Keratinocyte (primary cell): ENCODE measurements around the gene SPATA32.

Experiments used
- EZH2 ChIP-seq: IDR thresholded peaks from one replicate; pipeline ENCODE4 v1.6.1; 2012; ENCODE audit warnings: inconsistent platforms, mild to moderate bottlenecking, low read length, moderate library complexity
- TF ChIP-seq, protein P1 (sequence below), 3 experiments: IDR thresholded peaks in 1 of 3; conservative IDR thresholded peaks in 1 of 3; optimal IDR thresholded peaks in 1 of 3; 2 replicates in 2 of 3; 3 replicates in 1 of 3; pipeline versions ENCODE3 to v1.5.1; 2011; ENCODE audit warnings: low read length in 3 of 3, mild to moderate bottlenecking in 3 of 3, moderate library complexity in 2 of 3, control low read depth in 1 of 3, inconsistent platforms in 1 of 3; ENCODE audit not compliant: insufficient read depth in 2 of 3; ENCODE audit errors: extremely low read depth in 1 of 3

DNA sequence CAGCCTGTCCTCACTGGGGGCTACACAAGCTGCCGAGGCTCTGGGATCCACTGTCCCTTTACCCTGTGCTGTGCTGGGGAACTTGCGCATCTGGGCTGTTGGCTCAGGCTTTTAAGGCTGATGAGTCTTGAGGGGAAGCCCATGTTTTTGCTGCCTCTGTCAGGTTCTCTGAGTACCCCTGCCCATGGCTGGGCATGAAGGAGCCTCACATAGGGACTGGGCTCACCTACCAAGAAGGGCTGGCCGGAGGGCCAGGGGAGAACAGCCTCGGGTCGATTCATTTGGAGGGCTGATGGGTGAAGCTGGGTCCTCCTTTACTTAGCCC is 25.6 kb downstream of the SPATA32 start:
- TF ChIP-seq, protein P1, sequence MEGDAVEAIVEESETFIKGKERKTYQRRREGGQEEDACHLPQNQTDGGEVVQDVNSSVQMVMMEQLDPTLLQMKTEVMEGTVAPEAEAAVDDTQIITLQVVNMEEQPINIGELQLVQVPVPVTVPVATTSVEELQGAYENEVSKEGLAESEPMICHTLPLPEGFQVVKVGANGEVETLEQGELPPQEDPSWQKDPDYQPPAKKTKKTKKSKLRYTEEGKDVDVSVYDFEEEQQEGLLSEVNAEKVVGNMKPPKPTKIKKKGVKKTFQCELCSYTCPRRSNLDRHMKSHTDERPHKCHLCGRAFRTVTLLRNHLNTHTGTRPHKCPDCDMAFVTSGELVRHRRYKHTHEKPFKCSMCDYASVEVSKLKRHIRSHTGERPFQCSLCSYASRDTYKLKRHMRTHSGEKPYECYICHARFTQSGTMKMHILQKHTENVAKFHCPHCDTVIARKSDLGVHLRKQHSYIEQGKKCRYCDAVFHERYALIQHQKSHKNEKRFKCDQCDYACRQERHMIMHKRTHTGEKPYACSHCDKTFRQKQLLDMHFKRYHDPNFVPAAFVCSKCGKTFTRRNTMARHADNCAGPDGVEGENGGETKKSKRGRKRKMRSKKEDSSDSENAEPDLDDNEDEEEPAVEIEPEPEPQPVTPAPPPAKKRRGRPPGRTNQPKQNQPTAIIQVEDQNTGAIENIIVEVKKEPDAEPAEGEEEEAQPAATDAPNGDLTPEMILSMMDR (optimal IDR thresholded peaks at IDR 0.05 in 1 of 3, IDR thresholded peaks at IDR 0.05 in 1 of 3, conservative IDR thresholded peaks at IDR 0.05 in 1 of 3; ENCODE audit: extremely low read depth in 1 of 3, insufficient read depth in 2 of 3, low read length in 3 of 3), result no peak
- TF ChIP-seq EZH2, result no peak
